T-cell (primary cell): ENCODE data around the gene KDM1A. TPM values are rescaled to one million over a fixed set of nuclear protein-coding genes. Genes with fewer than 3 reads are reported as not detected.

ENCODE experiments used
- ATAC-seq, 4 experiments: fragments of 200-7000 bp in 3 of 4; fragments of 150-1000 bp in 1 of 4; cut with Tn5 transposase; replicated peaks in 1 of 4; 1 replicate in 3 of 4; 2 replicates in 1 of 4; pipeline ENCODE4 v1.10.0; 2021; ENCODE audit warnings: moderate library complexity in 3 of 4, mild to moderate bottlenecking in 2 of 4, moderate number of reproducible peaks in 1 of 4
- CTCF ChIA-PET, 2 donors: fragments of 300-600 bp; sonication (Branson Sonifier 250); formaldehyde crosslinking; loops; one replicate each; lab custom pipeline; 2022; ENCODE audit warnings: antibody characterized with exemption in 2 of 2; lab: Charles Lee
- POLR2A ChIA-PET, 2 donors: fragments of 300-600 bp; sonication (Branson Sonifier 250); formaldehyde crosslinking; loops; one replicate each; lab custom pipeline; 2022; ENCODE audit warnings: antibody characterized with exemption in 2 of 2; lab: Charles Lee
- DNase-seq, 35 experiments: peaks; one replicate each; pipeline versions ENCODE4 v3.0.0 to v3.0.0-alpha.2; 2013 to 2023
- H3K27ac ChIP-seq: one replicate; pipeline ENCODE4 v1.5.1; 2013; ENCODE audit warnings: low read length
- H3K27me3 ChIP-seq, 2 experiments: replicated peaks in 1 of 2; 1 replicate in 1 of 2; 2 replicates in 1 of 2; pipeline versions ENCODE4 v1.6.1 to v1.7.0; 2013; ENCODE audit warnings: low read length in 1 of 2, mixed read lengths in 1 of 2; ENCODE audit not compliant: control insufficient read depth in 2 of 2, insufficient read depth in 2 of 2; ENCODE audit errors: extremely low read depth in 1 of 2
- H3K36me3 ChIP-seq, 2 donors: 1 replicate in 1 of 2; 2 replicates in 1 of 2; pipeline versions ENCODE4 v1.6.1 to v1.7.0; 2013; ENCODE audit warnings: low read length in 1 of 2; ENCODE audit not compliant: control insufficient read depth in 2 of 2, insufficient read depth in 1 of 2; ENCODE audit errors: extremely low read depth in 1 of 2
- H3K4me1 ChIP-seq, 2 experiments: 1 replicate in 1 of 2; 2 replicates in 1 of 2; pipeline versions ENCODE4 v1.6.1 to v1.7.0; 2013; ENCODE audit warnings: low read length in 2 of 2, mixed read lengths in 1 of 2; ENCODE audit not compliant: insufficient read depth in 2 of 2, control insufficient read depth in 1 of 2; ENCODE audit errors: extremely low read depth in 1 of 2
- H3K4me3 ChIP-seq, 2 donors: 1 replicate in 1 of 2; 2 replicates in 1 of 2; pipeline versions ENCODE4 v1.5.1 to v1.7.0; 2013; ENCODE audit warnings: mild to moderate bottlenecking in 2 of 2, low read length in 1 of 2, moderate library complexity in 1 of 2; ENCODE audit not compliant: control insufficient read depth in 1 of 2; ENCODE audit errors: extremely low read depth in 1 of 2
- H3K9me3 ChIP-seq: 2 replicates; pipeline ENCODE4 v1.7.0; 2013
- H3K27ac Mint-ChIP-seq, 2 donors: one replicate each; pipeline ENCODE4 v1.8.0; 2020 to 2021; ENCODE audit warnings: mild to moderate bottlenecking in 2 of 2, mixed read lengths in 2 of 2
- H3K27me3 Mint-ChIP-seq, 2 donors: one replicate each; pipeline ENCODE4 v1.8.0; 2021 to 2022; ENCODE audit warnings: mixed read lengths in 2 of 2
- H3K36me3 Mint-ChIP-seq: one replicate; pipeline ENCODE4 v1.8.0; 2021; ENCODE audit warnings: mixed read lengths
- H3K4me1 Mint-ChIP-seq, 3 donors: one replicate each; pipeline ENCODE4 v1.8.0; 2020 to 2022; ENCODE audit warnings: mixed read lengths in 3 of 3, mild to moderate bottlenecking in 1 of 3
- H3K4me3 Mint-ChIP-seq, 3 donors: one replicate each; pipeline ENCODE4 v1.8.0; 2020 to 2022; ENCODE audit warnings: mild to moderate bottlenecking in 3 of 3, mixed read lengths in 3 of 3, moderate library complexity in 3 of 3
- H3K9me3 Mint-ChIP-seq, 3 donors: one replicate each; pipeline ENCODE4 v1.8.0; 2020 to 2022; ENCODE audit warnings: mixed read lengths in 3 of 3
- WGBS: methylation state at CpG from one replicate; pipeline ENCODE4 v1.1.5; 2013; ENCODE audit warnings: missing lambda C conversion rate; ENCODE audit not compliant: insufficient coverage; 5-methylcytosine and 5-hydroxymethylcytosine counted together
- total RNA-seq, 35 experiments: library from RNA in 6 of 35; stranded (reverse) in 6 of 35; fragments of 120-200 nt in 1 of 35; gene quantifications; one replicate each; pipeline versions ENCODE4 v1.2.1 to v1.2.4 and lab custom pipeline; 2013 to 2026

KDM1A gene
- total RNA-seq, 5 donors from 2014 or later (not counting 1 experiment from before 2014, with no cell fraction given): 40.8 to 49.3 (median 45.9) TPM

DNA sequence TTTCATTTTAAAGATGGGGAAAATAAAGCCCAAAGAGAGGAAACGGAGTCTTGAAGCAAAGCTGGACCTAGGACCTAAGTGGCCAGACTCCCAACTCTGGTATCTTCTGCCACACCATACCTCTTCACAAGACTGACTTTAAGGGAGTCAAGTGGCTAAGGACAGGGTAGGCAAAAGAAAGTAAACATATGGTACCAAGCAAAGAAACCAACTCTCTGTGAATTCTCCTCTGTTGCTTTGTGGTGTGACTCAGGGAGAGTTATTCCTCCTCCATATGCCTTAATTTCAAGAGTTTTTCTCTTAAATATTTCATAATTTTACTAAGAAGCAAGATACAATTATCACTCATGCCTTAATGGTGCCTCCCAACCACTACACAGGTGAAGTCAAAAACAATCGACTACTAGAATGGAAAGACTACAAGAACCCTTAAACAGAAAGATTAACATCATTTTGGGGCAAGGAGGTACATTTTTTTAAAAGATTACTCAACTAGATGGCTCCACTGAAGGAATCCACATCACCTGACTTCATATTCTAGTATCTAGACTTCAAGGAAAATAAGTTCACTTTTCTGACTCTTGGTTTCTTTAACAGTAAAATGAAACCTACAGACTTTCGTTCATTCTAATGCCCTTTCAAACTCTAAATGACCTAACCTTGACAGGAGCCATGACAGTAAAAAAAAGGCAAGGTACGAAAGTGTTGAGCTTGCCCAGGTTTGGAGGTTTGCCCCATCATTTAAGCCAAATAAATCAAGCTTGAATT is 105.2 kb downstream of the KDM1A start:
- ATAC-seq (no peak), DNase-seq (no peak)
- Histone ChIP-seq H3K27me3 (no peaks in the 10 kb centered on the region), H3K27ac (no peak overlapping the region), H3K4me3 (no peak overlapping the region), H3K9me3 (no peaks in the 10 kb centered on the region), H3K36me3 (no peaks in the 10 kb centered on the region), H3K4me1 (peaks cover 4 to 10% of the 10 kb centered on the region in 2 experiments)
- Mint-ChIP-seq H3K4me1 (peaks cover 51 to 60% (median 52%) of the 10 kb centered on the region in 3 donors), H3K27ac (peak overlapping the region; percentile 33 to 55), H3K9me3 (no peaks in the 10 kb centered on the region), H3K4me3 (no peak overlapping the region), H3K36me3 (peaks cover under 1% of the 10 kb centered on the region), H3K27me3 (no peaks in the 10 kb centered on the region)
- WGBS: 58% methylated on average over 2 of the region's 4 CpGs
- CTCF ChIA-PET: no interaction called here
- POLR2A ChIA-PET: interaction anchor here (0.6 kb wide), 2 partner anchors 53 to 64 kb away, joined by 3 to 4 read pairs; no protein-coding TSS in a partner anchor

GRCh38 chr1:23125489-23125888 is 106.2 kb downstream of the KDM1A start:
- H3K4me1 Mint-ChIP-seq: peaks cover 43 to 58% (median 50%) of the 10 kb centered on the region in 3 donors
- no peaks in the 10 kb centered on the region for H3K27me3 Mint-ChIP-seq
- H3K4me3 Mint-ChIP-seq: no peak overlapping the region
- ATAC-seq (no peak), DNase-seq (no peak)
- Histone ChIP-seq H3K4me3 (no peak overlapping the region), H3K9me3 (no peaks in the 10 kb centered on the region), H3K36me3 (no peaks in the 10 kb centered on the region), H3K27me3 (no peaks in the 10 kb centered on the region), H3K4me1 (peaks cover 0 to 2% of the 10 kb centered on the region in 2 experiments), H3K27ac (no peak overlapping the region)
- H3K36me3 Mint-ChIP-seq: peaks cover 3% of the 10 kb centered on the region
- WGBS: no CpG with 5 or more reads among the region's 4 CpGs
- CTCF ChIA-PET: no interaction called here
- H3K27ac Mint-ChIP-seq: peak overlapping the region in 1 of 2 donors; percentile 30
- POLR2A ChIA-PET: interaction anchor here in 1 of 2 donors (0.6 kb wide), 1 partner anchor 52 kb away, joined by 3 read pairs; no protein-coding TSS in a partner anchor
- no peaks in the 10 kb centered on the region for H3K9me3 Mint-ChIP-seq

DNA sequence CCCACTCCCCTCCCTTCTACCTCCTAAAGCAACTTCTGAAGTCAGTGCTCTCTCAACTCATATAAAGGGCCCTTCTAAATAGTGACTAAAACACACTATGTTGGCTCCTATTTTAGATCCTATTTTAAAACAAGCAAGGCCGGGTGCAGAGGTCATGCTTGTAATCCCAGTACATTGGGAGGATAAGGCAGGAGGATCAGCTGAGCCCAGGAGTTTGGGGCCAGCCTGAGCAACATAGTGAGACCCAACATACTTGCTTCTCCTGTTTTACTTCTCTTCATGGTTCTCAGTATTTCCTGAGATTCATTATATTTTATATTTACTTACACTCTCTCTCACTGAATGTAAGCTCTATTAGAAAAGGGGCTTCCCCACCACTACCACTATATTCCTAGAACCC is 106.9 kb downstream of the KDM1A start:
- no peaks in the 10 kb centered on the region for H3K9me3 ChIP-seq
- Mint-ChIP-seq H3K9me3 (no peaks in the 10 kb centered on the region), H3K36me3 (peaks cover 3% of the 10 kb centered on the region), H3K27me3 (no peaks in the 10 kb centered on the region), H3K4me3 (no peak overlapping the region), H3K27ac (no peak overlapping the region), H3K4me1 (peaks cover 43 to 52% (median 44%) of the 10 kb centered on the region in 3 donors)
- WGBS: no CpG with 5 or more reads among the region's 1 CpG
- no peak for ATAC-seq
- DNase-seq: no peak
- no peak overlapping the region for H3K4me3 ChIP-seq
- ChIA-PET CTCF (no interaction called here), POLR2A (no interaction called here)
- no peak overlapping the region for H3K27ac ChIP-seq
- H3K4me1 ChIP-seq: peaks cover 0 to 2% of the 10 kb centered on the region in 2 experiments
- H3K27me3 ChIP-seq: no peaks in the 10 kb centered on the region
- H3K36me3 ChIP-seq: no peaks in the 10 kb centered on the region

- ATAC-seq (no peak), DNase-seq (no peak)
- no peak overlapping the region for H3K4me3 Mint-ChIP-seq
- no peak overlapping the region for H3K27ac ChIP-seq
- H3K9me3 Mint-ChIP-seq: no peaks in the 10 kb centered on the region
- peaks cover 46 to 54% (median 46%) of the 10 kb centered on the region in 3 donors for H3K4me1 Mint-ChIP-seq
- POLR2A ChIA-PET: interaction anchor here in 1 of 2 donors (0.6 kb wide), 1 partner anchor 653 kb away, joined by 3 read pairs; no protein-coding TSS in a partner anchor
- no CpG with 5 or more reads among the region's 3 CpGs for WGBS
- H3K4me3 ChIP-seq: no peak overlapping the region
- peaks cover 0 to 2% of the 10 kb centered on the region in 2 experiments for H3K4me1 ChIP-seq
- H3K36me3 ChIP-seq: no peaks in the 10 kb centered on the region
- H3K36me3 Mint-ChIP-seq: peaks cover 3% of the 10 kb centered on the region
- no peak overlapping the region for H3K27ac Mint-ChIP-seq
- no peaks in the 10 kb centered on the region for H3K27me3 ChIP-seq
- no peaks in the 10 kb centered on the region for H3K9me3 ChIP-seq
- CTCF ChIA-PET: interaction anchor here in 1 of 2 donors (1.3 kb wide), 1 partner anchor 21 kb away, joined by 3 read pairs; no protein-coding TSS in a partner anchor
- H3K27me3 Mint-ChIP-seq: no peaks in the 10 kb centered on the region
These were observed 107.5 kb downstream of the KDM1A start for GRCh38 chr1:23126801-23127200.

DNA sequence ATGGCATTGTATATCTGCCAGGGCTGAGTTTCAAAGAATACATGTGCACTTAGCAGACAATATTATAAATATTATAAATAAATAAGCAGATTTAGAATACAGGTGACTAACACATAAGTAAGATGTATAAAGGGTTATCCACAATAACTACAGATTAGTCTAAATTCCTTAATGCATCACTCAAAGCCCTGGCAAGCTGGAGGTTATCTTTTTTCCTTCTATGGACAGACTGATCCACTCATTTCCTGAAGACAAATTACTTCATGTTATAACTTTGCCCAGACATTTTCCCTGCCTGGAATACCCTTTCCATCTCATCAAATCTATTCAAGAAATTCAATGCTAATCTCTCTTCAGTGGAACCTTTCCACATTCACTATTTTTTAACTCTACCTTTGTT is 110.6 kb downstream of the KDM1A start:
- Histone ChIP-seq H3K36me3 (no peaks in the 10 kb centered on the region), H3K27me3 (no peaks in the 10 kb centered on the region), H3K4me1 (no peaks in the 10 kb centered on the region), H3K9me3 (no peaks in the 10 kb centered on the region), H3K4me3 (no peak overlapping the region), H3K27ac (no peak overlapping the region)
- CTCF ChIA-PET: no interaction called here
- H3K27me3 Mint-ChIP-seq: no peaks in the 10 kb centered on the region
- no peak for ATAC-seq
- POLR2A ChIA-PET: no interaction called here
- H3K4me1 Mint-ChIP-seq: peaks cover 30 to 38% (median 33%) of the 10 kb centered on the region in 3 donors
- DNase-seq: no peak
- H3K4me3 Mint-ChIP-seq: no peak overlapping the region
- H3K9me3 Mint-ChIP-seq: no peaks in the 10 kb centered on the region
- no peak overlapping the region for H3K27ac Mint-ChIP-seq
- peaks cover 3% of the 10 kb centered on the region for H3K36me3 Mint-ChIP-seq

DNA sequence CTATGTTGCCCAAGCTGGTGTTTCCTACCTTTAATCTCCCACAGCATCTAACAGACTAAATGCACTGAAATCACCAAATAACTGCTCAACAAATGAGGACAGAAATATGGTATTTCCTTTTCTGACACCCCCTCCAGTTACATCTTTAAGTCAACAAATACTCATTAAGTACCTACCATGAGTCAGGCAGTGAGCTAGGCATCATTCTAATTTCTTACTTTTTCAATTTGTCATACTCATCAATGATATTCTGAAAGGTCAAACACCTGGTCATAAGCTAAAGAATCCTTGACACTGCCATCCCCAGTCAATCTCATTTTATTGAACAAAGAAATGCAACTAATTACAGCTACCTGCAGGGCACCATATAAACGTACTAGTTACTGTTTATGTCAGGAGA is 112.8 kb downstream of the KDM1A start:
- CTCF ChIA-PET: interaction anchor here in 1 of 2 donors (1.0 to 1.1 kb wide), 2 partner anchors 11 to 52 kb away, joined by 3 to 4 read pairs; no protein-coding TSS in a partner anchor
- peaks cover 5% of the 10 kb centered on the region for H3K36me3 Mint-ChIP-seq

More for the DNA sequence above, 112.8 kb downstream of the KDM1A start:
- Histone ChIP-seq H3K27me3 (no peaks in the 10 kb centered on the region), H3K4me3 (no peak overlapping the region), H3K36me3 (no peaks in the 10 kb centered on the region), H3K9me3 (no peaks in the 10 kb centered on the region), H3K27ac (no peak overlapping the region), H3K4me1 (no peaks in the 10 kb centered on the region)
- H3K4me3 Mint-ChIP-seq: no peak overlapping the region
- H3K9me3 Mint-ChIP-seq: no peaks in the 10 kb centered on the region
- POLR2A ChIA-PET: interaction anchor here in 1 of 2 donors (0.6 kb wide), 2 partner anchors 36 to 258 kb away, joined by 3 read pairs; no protein-coding TSS in a partner anchor
- no CpG with 5 or more reads among the region's 1 CpG for WGBS
- peaks cover 19 to 25% (median 20%) of the 10 kb centered on the region in 3 donors for H3K4me1 Mint-ChIP-seq
- ATAC-seq: no peak
- H3K27me3 Mint-ChIP-seq: no peaks in the 10 kb centered on the region
- no peak overlapping the region for H3K27ac Mint-ChIP-seq
- DNase-seq: no peak
